ENCODE measurements around the gene GIT1. TPM values are rescaled to one million over a fixed set of nuclear protein-coding genes. Genes with fewer than 3 reads are reported as not detected.

GIT1 gene
- total RNA-seq, 1 experiment from 2014 or later, result 46.5 TPM

GRCh38 chr17:29584452-29585079 lies 4.9 kb downstream of the GIT1 start:
- intact Hi-C loops (cut with micrococcal nuclease; ENCODE audit: unreplicated experiment), result no loop called here
- DNase-seq, result no peak
- BruUV-seq (replicated peaks), result no TSS peak
- Mint-ChIP-seq H3K4me3 (ENCODE audit: unreplicated experiment) (no peak overlapping the region), H3K27me3 (ENCODE audit: insufficient read depth, unreplicated experiment) (no peaks in the 10 kb centered on the region), H3K36me3 (ENCODE audit: insufficient read depth, unreplicated experiment) (peaks cover 12% of the 10 kb centered on the region), H3K9me3 (ENCODE audit: unreplicated experiment) (no peaks in the 10 kb centered on the region), H3K4me1 (ENCODE audit: low read depth, unreplicated experiment) (no peaks in the 10 kb centered on the region), H3K27ac (ENCODE audit: unreplicated experiment) (no peak overlapping the region)
- H3K4me1 ChIP-seq, result 0 out of 2 replicates have a peak, but pooled peaks cover 7% of the 10 kb centered on the region
- ChIA-PET CTCF (interaction anchor here (1.3 kb wide), 1 partner anchor 28 kb away, joined by 4 read pairs; no protein-coding TSS in a partner anchor), POLR2A (no interaction called here)
- H3K36me3 ChIP-seq (ENCODE audit: control insufficient read depth, insufficient read depth, low read length), result peaks cover 4% of the 10 kb centered on the region
- H3K9me3 ChIP-seq, result no peaks in the 10 kb centered on the region
- TF ChIP-seq CTCF (IDR thresholded peaks at IDR 0.05; ENCODE audit: insufficient read depth in 1 of 2, low read depth in 1 of 2, low read length in 1 of 2, severe bottlenecking in 1 of 2, unreplicated experiment in 1 of 2), result no peak
- H3K27me3 ChIP-seq (replicated peaks; ENCODE audit: control insufficient read depth, insufficient read depth, low read length), result no peaks in the 10 kb centered on the region
- H3K4me3 ChIP-seq (ENCODE audit: low read depth, low read length), result no peak overlapping the region

- Histone ChIP-seq H3K4me3 (ENCODE audit: low read depth, low read length) (no peak overlapping the region), H3K27me3 (replicated peaks; ENCODE audit: control insufficient read depth, insufficient read depth, low read length) (no peaks in the 10 kb centered on the region), H3K9me3 (no peaks in the 10 kb centered on the region), H3K4me1 (0 out of 2 replicates have a peak, but pooled peaks cover 7% of the 10 kb centered on the region), H3K36me3 (ENCODE audit: control insufficient read depth, insufficient read depth, low read length) (peaks cover 4% of the 10 kb centered on the region)
- DNase-seq, result no peak
- Mint-ChIP-seq H3K27ac (ENCODE audit: unreplicated experiment) (no peak overlapping the region), H3K36me3 (ENCODE audit: insufficient read depth, unreplicated experiment) (peaks cover 12% of the 10 kb centered on the region), H3K4me3 (ENCODE audit: unreplicated experiment) (no peak overlapping the region), H3K4me1 (ENCODE audit: low read depth, unreplicated experiment) (no peaks in the 10 kb centered on the region), H3K27me3 (ENCODE audit: insufficient read depth, unreplicated experiment) (no peaks in the 10 kb centered on the region), H3K9me3 (ENCODE audit: unreplicated experiment) (no peaks in the 10 kb centered on the region)
- no TSS peak for BruUV-seq (replicated peaks)
- TF ChIP-seq CTCF (IDR thresholded peaks at IDR 0.05; ENCODE audit: insufficient read depth in 1 of 2, low read depth in 1 of 2, low read length in 1 of 2, severe bottlenecking in 1 of 2, unreplicated experiment in 1 of 2), result no peak
- intact Hi-C loops (cut with micrococcal nuclease; ENCODE audit: unreplicated experiment), result no loop called here
- CTCF ChIA-PET, result interaction anchor here (0.6 to 1.0 kb wide), 2 partner anchors 8 to 9 kb away, joined by 3 read pairs; no protein-coding TSS in a partner anchor
- POLR2A ChIA-PET, result no interaction called here
These were observed 5.9 kb downstream of the GIT1 start for GRCh38 chr17:29583324-29584248.

GRCh38 chr17:29582772-29583171 lies 6.7 kb downstream of the GIT1 start:
- Histone ChIP-seq H3K4me1 (no peaks in the 10 kb centered on the region), H3K36me3 (ENCODE audit: control insufficient read depth, insufficient read depth, low read length) (peaks cover 4% of the 10 kb centered on the region), H3K4me3 (ENCODE audit: low read depth, low read length) (no peak overlapping the region), H3K27me3 (replicated peaks; ENCODE audit: control insufficient read depth, insufficient read depth, low read length) (no peaks in the 10 kb centered on the region), H3K9me3 (no peaks in the 10 kb centered on the region)
- H3K9me3 Mint-ChIP-seq (ENCODE audit: unreplicated experiment), result no peaks in the 10 kb centered on the region
- H3K36me3 Mint-ChIP-seq (ENCODE audit: insufficient read depth, unreplicated experiment), result peaks cover 12% of the 10 kb centered on the region
- ChIA-PET CTCF (no interaction called here), POLR2A (no interaction called here)
- DNase-seq, result no peak
- H3K4me1 Mint-ChIP-seq (ENCODE audit: low read depth, unreplicated experiment), result no peaks in the 10 kb centered on the region
- intact Hi-C loops (cut with micrococcal nuclease; ENCODE audit: unreplicated experiment), result no loop called here
- H3K27ac Mint-ChIP-seq (ENCODE audit: unreplicated experiment), result no peak overlapping the region
- BruUV-seq (replicated peaks), result no TSS peak
- H3K4me3 Mint-ChIP-seq (ENCODE audit: unreplicated experiment), result no peak overlapping the region
- no peak for TF ChIP-seq CTCF (IDR thresholded peaks at IDR 0.05; ENCODE audit: insufficient read depth in 1 of 2, low read depth in 1 of 2, low read length in 1 of 2, severe bottlenecking in 1 of 2, unreplicated experiment in 1 of 2)
- no peaks in the 10 kb centered on the region for H3K27me3 Mint-ChIP-seq (ENCODE audit: insufficient read depth, unreplicated experiment)
